Measurements from ENCODE around the gene CNPPD1.

The CNPPD1 gene

DNA sequence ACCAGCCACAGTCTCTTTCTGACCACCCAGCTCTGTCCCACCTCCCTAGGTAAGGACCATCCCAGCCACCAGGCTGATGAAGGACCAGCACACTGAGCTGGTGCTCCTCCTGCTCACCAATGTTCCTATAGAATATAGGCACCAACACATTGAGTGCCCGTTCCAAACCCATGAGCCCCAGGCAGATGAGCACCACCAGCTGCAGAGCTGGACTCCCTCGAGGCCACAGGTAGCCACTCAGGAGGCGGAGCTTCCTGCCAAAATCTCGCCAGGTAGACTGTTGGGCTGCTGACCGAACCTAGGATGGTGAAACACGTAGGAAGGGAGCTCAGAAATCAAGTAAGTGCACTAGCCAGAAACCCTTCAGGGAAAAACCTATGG, 39.8 kb upstream of the CNPPD1 start:
- H3K27ac ChIP-seq (ENCODE audit: insufficient read depth, low read length, poor library complexity, severe bottlenecking): no peak overlapping the region
- no peaks in the 10 kb centered on the region for H3K9me3 ChIP-seq (ENCODE audit: control insufficient read depth, low read length)
- no peak overlapping the region for H3K4me3 ChIP-seq (ENCODE audit: insufficient read depth, low read depth, low read length, poor library complexity, severe bottlenecking)
- H3K4me1 ChIP-seq (ENCODE audit: control insufficient read depth, insufficient read depth, low read length, poor library complexity, severe bottlenecking): peaks cover 17% of the 10 kb centered on the region
- no peaks in the 10 kb centered on the region for H3K27me3 ChIP-seq (replicated peaks; ENCODE audit: control insufficient read depth, insufficient read depth, low read length, poor library complexity, severe bottlenecking)
- peaks cover 11% of the 10 kb centered on the region for H3K36me3 ChIP-seq (ENCODE audit: control insufficient read depth, insufficient read depth, low read length)
- no peak for DNase-seq

DNA sequence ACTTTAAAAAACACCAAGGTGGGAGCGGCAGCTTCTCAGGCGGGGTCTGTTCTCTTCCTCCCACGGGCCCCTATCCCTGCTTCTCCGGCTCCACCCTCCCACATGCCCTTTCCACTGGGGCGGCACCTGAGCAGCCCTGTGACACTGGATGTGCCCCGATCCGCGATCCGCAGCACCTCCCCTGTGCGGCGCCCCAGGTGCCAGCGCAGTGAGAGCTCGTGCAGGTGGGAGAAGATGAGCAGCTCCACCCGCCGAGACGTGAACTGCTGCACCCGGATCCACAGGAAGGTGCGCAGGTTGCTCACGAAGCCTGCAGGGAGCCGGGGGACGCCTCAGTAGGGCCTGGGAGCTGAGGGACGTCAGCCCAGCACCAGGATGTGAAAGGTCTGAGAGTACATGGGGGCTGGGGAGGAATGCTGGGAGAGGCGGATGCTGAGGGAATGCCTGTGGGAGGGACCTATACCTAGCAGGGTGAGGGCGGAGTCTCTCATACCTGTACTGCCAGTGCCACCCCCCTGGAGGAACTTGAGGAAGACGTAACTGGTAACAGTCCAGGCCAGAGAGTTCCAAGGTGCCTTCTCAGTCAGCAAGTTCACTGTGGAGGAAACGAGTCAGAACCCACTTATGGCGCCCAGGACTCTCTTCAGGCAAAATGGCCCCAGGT, 39.3 kb upstream of the CNPPD1 start:
- peaks cover 7% of the 10 kb centered on the region for H3K36me3 ChIP-seq (ENCODE audit: control insufficient read depth, insufficient read depth, low read length)
- H3K4me3 ChIP-seq (ENCODE audit: insufficient read depth, low read depth, low read length, poor library complexity, severe bottlenecking): no peak overlapping the region
- H3K4me1 ChIP-seq (ENCODE audit: control insufficient read depth, insufficient read depth, low read length, poor library complexity, severe bottlenecking): peaks cover 22% of the 10 kb centered on the region
- DNase-seq: no peak
- no peak overlapping the region for H3K27ac ChIP-seq (ENCODE audit: insufficient read depth, low read length, poor library complexity, severe bottlenecking)
- H3K9me3 ChIP-seq (ENCODE audit: control insufficient read depth, low read length): no peaks in the 10 kb centered on the region
- no peaks in the 10 kb centered on the region for H3K27me3 ChIP-seq (replicated peaks; ENCODE audit: control insufficient read depth, insufficient read depth, low read length, poor library complexity, severe bottlenecking)

DNA sequence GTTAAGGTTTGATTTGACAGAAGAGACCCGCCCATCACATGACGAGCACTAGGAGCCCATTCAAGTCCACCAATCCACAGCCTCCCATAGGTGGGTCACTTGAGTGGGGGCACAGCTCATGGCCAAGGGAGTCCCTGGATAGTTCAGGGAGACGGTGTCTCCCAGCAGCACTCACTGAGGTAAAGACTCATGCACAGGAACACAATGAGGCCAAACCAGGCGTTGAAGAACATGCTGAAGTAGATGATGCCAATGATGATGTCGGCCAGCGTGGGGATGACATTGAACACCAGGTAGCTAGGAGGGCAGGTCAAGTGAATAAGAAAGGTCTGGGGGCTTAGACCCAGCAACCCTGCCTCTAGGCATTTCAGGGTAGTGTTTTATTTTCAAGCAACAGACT, 38.1 kb upstream of the CNPPD1 start:
- DNase-seq: no peak
- Histone ChIP-seq H3K27ac (ENCODE audit: insufficient read depth, low read length, poor library complexity, severe bottlenecking) (no peak overlapping the region), H3K36me3 (ENCODE audit: control insufficient read depth, insufficient read depth, low read length) (peaks cover 4% of the 10 kb centered on the region), H3K27me3 (replicated peaks; ENCODE audit: control insufficient read depth, insufficient read depth, low read length, poor library complexity, severe bottlenecking) (no peaks in the 10 kb centered on the region), H3K4me3 (ENCODE audit: insufficient read depth, low read depth, low read length, poor library complexity, severe bottlenecking) (no peak overlapping the region), H3K4me1 (ENCODE audit: control insufficient read depth, insufficient read depth, low read length, poor library complexity, severe bottlenecking) (peaks cover 22% of the 10 kb centered on the region), H3K9me3 (ENCODE audit: control insufficient read depth, low read length) (no peaks in the 10 kb centered on the region)

DNA sequence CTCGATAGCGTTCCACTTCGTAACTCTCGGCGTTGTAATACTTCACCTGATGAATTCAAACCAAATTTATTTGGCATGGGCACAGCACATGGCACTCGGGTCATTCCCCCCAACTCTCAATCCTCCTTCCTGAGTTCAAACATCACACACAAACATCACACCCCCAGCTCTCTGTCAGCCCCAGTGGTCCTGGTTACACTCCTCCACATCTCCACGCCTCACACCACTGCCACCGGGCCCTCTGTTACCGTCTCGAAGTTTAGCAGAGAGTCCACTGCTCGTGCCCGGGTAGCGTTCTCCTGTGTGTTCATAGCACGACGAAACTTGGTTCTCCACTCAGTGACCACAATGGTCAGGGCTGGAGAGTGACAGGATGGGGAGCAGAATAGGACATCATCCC, 37.4 kb upstream of the CNPPD1 start:
- no peak for DNase-seq
- Histone ChIP-seq H3K36me3 (ENCODE audit: control insufficient read depth, insufficient read depth, low read length) (peaks cover 4% of the 10 kb centered on the region), H3K9me3 (ENCODE audit: control insufficient read depth, low read length) (no peaks in the 10 kb centered on the region), H3K27ac (ENCODE audit: insufficient read depth, low read length, poor library complexity, severe bottlenecking) (no peak overlapping the region), H3K4me1 (ENCODE audit: control insufficient read depth, insufficient read depth, low read length, poor library complexity, severe bottlenecking) (peaks cover 18% of the 10 kb centered on the region), H3K27me3 (replicated peaks; ENCODE audit: control insufficient read depth, insufficient read depth, low read length, poor library complexity, severe bottlenecking) (no peaks in the 10 kb centered on the region), H3K4me3 (ENCODE audit: insufficient read depth, low read depth, low read length, poor library complexity, severe bottlenecking) (no peak overlapping the region)

DNA sequence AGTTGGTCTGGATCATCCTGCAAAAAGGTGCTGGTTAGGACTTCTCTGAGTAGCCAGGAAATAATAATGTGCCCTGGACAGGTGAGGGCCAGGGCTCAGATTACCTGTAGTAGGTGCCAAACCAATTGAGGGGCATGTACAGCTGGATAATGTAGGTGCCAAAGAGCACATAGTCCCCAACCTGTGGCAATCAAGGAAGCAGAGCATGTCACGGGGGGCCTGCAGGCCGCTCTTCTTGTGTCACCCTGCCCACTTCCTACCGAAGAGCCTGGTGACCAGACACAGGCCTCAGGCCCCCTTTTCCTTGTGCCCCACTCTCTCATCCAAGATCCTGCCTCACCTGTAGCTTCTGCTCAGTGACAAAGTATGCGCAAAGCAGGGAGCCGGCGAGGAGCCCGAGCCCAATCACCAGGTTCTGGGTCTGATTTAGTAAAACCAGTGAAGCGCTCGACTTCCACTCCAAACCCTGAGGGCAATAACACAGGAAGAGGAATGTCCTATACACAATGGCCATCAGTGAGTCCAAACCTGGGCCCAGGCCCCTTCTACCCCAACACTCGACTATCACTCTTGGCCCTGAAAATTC, 36.9 kb upstream of the CNPPD1 start:
- Histone ChIP-seq H3K27me3 (replicated peaks; ENCODE audit: control insufficient read depth, insufficient read depth, low read length, poor library complexity, severe bottlenecking) (no peaks in the 10 kb centered on the region), H3K4me1 (ENCODE audit: control insufficient read depth, insufficient read depth, low read length, poor library complexity, severe bottlenecking) (peaks cover 15% of the 10 kb centered on the region), H3K27ac (ENCODE audit: insufficient read depth, low read length, poor library complexity, severe bottlenecking) (no peak overlapping the region), H3K36me3 (ENCODE audit: control insufficient read depth, insufficient read depth, low read length) (peaks cover 4% of the 10 kb centered on the region), H3K9me3 (ENCODE audit: control insufficient read depth, low read length) (no peaks in the 10 kb centered on the region), H3K4me3 (ENCODE audit: insufficient read depth, low read depth, low read length, poor library complexity, severe bottlenecking) (no peak overlapping the region)
- DNase-seq: no peak

DNA sequence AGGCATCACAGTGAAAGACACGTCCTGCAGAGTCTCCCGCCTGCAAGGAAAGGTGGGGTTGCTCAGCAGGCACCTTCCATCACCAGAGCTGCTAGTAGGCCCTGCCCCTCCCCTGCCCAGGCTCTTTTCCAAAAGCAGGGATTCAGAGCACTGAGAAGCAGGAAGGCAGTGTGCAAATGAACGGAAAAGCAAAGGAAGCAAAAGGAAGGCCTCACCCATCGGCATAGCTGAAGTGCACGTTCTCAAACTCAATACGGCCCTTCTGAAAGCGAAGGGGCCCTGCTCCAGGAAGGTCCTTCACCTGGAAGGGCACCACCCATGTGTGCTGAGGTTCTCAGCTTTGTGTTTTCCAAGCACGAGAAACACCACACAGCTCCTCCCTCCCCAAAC, 36.3 kb upstream of the CNPPD1 start:
- no peak for DNase-seq
- H3K4me1 ChIP-seq (ENCODE audit: control insufficient read depth, insufficient read depth, low read length, poor library complexity, severe bottlenecking): peaks cover 9% of the 10 kb centered on the region

DNA sequence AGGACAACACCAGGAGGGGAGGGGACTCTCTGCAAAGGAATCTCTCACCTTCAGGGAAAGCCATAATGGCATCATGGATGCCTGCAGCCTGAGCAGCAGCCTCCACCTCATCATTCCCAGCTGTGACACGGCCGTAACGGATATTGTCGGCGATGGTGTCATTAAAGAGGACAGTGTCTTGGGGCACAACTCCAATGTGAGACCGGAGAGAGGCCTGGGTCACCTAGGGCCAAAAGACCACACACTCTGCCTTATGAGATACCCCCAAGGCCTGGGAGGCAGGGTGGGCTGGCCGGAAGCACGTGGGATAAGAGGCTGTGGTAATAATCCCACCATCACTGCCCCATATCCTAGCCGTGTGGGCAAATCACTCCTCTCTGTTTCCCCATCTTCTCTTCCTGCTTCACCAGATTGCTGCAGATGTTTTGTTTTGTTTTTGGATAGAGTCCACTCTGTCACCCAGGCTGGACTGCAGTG, 34.2 kb upstream of the CNPPD1 start:
- Histone ChIP-seq H3K36me3 (ENCODE audit: control insufficient read depth, insufficient read depth, low read length) (peaks cover 4% of the 10 kb centered on the region), H3K4me3 (ENCODE audit: insufficient read depth, low read depth, low read length, poor library complexity, severe bottlenecking) (no peak overlapping the region), H3K27ac (ENCODE audit: insufficient read depth, low read length, poor library complexity, severe bottlenecking) (peak overlapping the region; percentile 43), H3K9me3 (ENCODE audit: control insufficient read depth, low read length) (no peaks in the 10 kb centered on the region), H3K27me3 (replicated peaks; ENCODE audit: control insufficient read depth, insufficient read depth, low read length, poor library complexity, severe bottlenecking) (no peaks in the 10 kb centered on the region), H3K4me1 (ENCODE audit: control insufficient read depth, insufficient read depth, low read length, poor library complexity, severe bottlenecking) (peaks cover 10% of the 10 kb centered on the region)
- DNase-seq: no peak

More for the DNA sequence above, 36.3 kb upstream of the CNPPD1 start:
- H3K27ac ChIP-seq (ENCODE audit: insufficient read depth, low read length, poor library complexity, severe bottlenecking): no peak overlapping the region
- H3K27me3 ChIP-seq (replicated peaks; ENCODE audit: control insufficient read depth, insufficient read depth, low read length, poor library complexity, severe bottlenecking): no peaks in the 10 kb centered on the region
- no peaks in the 10 kb centered on the region for H3K9me3 ChIP-seq (ENCODE audit: control insufficient read depth, low read length)
- no peak overlapping the region for H3K4me3 ChIP-seq (ENCODE audit: insufficient read depth, low read depth, low read length, poor library complexity, severe bottlenecking)
- peaks cover 4% of the 10 kb centered on the region for H3K36me3 ChIP-seq (ENCODE audit: control insufficient read depth, insufficient read depth, low read length)

DNA sequence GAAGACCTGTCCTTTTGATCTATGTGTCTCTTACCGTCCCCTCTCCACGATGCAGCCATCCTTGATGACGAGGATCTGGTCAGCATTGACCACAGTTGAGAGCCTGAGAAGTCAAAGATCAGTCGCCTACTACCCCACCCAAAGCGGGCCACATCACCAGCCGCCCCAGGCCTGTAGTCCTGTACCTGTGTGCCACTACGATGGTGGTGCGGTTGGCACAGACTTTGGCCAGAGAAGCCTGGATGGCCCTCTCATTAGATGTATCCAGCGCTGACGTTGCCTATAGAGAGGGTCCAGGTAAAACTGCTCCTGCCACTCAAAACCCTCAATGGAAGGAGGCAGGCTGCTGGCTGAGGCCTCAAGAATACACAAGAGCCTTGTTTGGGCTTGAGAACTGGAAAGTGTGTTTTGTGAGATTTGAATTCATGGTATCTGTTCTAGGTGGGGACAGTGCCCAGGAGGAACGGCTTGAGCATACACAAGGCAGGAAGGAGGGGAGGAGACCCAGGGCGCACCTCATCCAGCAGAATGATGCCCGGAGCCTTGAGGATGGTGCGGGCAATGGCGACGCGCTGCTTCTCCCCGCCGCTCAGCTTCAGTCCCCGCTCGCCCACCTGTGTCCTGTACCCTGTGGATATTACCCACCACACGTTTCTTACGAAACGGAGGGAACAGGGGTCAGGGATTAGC, 33.6 kb upstream of the CNPPD1 start:
- no peak overlapping the region for H3K27ac ChIP-seq (ENCODE audit: insufficient read depth, low read length, poor library complexity, severe bottlenecking)
- peaks cover 4% of the 10 kb centered on the region for H3K36me3 ChIP-seq (ENCODE audit: control insufficient read depth, insufficient read depth, low read length)
- H3K9me3 ChIP-seq (ENCODE audit: control insufficient read depth, low read length): no peaks in the 10 kb centered on the region
- H3K4me3 ChIP-seq (ENCODE audit: insufficient read depth, low read depth, low read length, poor library complexity, severe bottlenecking): no peak overlapping the region
- no peaks in the 10 kb centered on the region for H3K27me3 ChIP-seq (replicated peaks; ENCODE audit: control insufficient read depth, insufficient read depth, low read length, poor library complexity, severe bottlenecking)
- H3K4me1 ChIP-seq (ENCODE audit: control insufficient read depth, insufficient read depth, low read length, poor library complexity, severe bottlenecking): peaks cover 10% of the 10 kb centered on the region
- DNase-seq: no peak

DNA sequence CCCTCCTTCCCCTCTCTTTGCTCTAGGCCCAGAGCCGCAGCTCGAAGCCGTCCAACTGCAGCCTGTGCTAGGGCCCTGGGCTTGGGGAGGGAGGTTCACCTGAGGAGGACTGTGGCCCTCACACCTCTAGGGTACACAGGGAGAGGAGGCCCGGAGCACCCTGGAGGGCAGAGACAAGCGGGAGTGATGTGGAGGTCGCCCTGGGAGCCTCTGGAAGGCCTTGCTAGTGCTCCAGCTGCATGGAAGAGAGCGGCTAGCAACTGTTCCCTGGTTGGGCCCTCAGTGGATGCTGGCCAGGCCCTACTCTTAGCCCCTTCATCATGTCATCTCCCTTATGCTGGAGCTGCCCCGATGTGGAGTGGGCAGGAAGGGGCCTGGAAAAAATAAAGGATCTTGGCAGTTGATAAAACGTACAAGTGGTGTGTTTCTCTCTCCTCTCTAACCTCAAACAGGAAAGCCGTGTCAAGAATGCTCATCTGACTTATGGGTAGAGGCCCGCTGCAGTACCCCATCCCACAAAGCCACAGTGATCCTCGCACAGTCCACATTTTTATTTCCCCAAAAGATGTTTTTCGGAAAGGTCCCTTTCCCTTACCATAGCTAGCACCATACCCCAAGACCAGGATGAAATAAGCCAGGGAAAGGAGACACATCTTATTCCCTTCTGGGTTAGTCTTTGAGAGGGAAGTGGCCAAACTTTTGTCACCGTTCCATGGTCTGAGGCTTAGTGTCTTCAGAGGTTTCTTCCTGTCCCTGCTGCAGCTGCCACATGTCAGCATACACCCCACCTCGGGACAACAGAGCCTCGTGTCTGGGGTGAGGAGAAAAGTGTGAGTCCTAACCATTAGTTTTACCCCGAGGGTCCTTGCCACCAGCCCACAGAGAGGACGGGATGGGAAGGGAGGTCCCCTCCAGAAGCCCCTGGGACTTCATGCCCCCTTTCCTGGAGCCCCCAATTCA, 32.8 kb upstream of the CNPPD1 start:
- DNase-seq: no peak
- H3K27me3 ChIP-seq (replicated peaks; ENCODE audit: control insufficient read depth, insufficient read depth, low read length, poor library complexity, severe bottlenecking): no peaks in the 10 kb centered on the region
- H3K4me3 ChIP-seq (ENCODE audit: insufficient read depth, low read depth, low read length, poor library complexity, severe bottlenecking): no peak overlapping the region
- H3K4me1 ChIP-seq (ENCODE audit: control insufficient read depth, insufficient read depth, low read length, poor library complexity, severe bottlenecking): peaks cover 10% of the 10 kb centered on the region
- no peaks in the 10 kb centered on the region for H3K9me3 ChIP-seq (ENCODE audit: control insufficient read depth, low read length)
- H3K36me3 ChIP-seq (ENCODE audit: control insufficient read depth, insufficient read depth, low read length): no peaks in the 10 kb centered on the region
- peak overlapping the region; percentile 8 for H3K27ac ChIP-seq (ENCODE audit: insufficient read depth, low read length, poor library complexity, severe bottlenecking)
